Measurements from ENCODE around the gene MXRA5.
"Not testable (repeated sequence)": the region's sequence is repeated elsewhere in the genome, so short reads cannot be mapped to it uniquely, and the experiment has no call there.

Gene MXRA5

GRCh38 chrX:3345281-3346191, 916 bp downstream of the MXRA5 start:
- DNase-seq (ENCODE audit: low read depth in 4 of 4, low spot score in 1 of 4): no peak

- not testable (repeated sequence) for DNase-seq (ENCODE audit: low read depth in 4 of 4, low spot score in 1 of 4)
These were observed 2.9 kb downstream of the MXRA5 start for GRCh38 chrX:3343569-3343968.

DNA sequence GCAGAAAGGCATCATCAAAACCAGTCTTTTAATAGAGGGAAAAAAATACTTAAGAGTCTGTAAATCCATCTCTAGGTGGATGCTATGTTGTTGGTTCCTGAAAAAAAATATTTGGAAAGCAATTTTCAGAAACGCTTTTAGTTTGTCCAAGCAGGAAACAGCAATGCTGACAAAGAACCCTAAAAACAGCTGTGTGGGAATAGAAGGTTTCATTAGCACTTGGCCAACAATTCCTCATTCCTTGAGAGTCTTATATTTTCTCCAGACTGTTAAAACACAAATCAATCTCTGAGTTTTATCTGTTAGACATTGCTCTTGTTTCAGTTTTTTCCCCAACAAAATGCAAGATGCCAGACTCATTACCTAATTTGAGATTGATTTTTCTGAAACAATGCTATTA, 6.4 kb downstream of the MXRA5 start:
- no peak for DNase-seq (ENCODE audit: low read depth in 4 of 4, low spot score in 1 of 4)

DNA sequence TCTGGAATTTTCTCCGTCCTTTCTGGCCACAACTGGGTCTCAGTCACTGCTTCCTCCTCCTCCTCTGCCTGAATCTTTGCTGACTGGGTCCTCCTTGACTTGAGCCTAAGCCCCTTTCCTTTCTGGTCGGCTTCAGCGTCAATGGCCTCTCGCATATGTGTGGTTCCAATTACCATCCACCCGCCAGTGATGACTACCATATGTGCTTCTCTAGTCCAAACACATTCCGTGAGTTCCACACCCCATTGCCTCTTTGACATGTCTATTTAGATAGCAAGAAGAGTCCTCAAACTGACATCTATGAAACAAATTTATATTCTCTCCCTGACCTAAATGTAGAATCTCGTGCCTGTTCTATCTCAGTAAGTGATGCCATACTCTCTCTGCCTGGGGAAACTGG, 19.8 kb downstream of the MXRA5 start:
- DNase-seq (ENCODE audit: low read depth in 4 of 4, low spot score in 1 of 4): no peak

- DNase-seq (ENCODE audit: low read depth in 4 of 4, low spot score in 1 of 4): no peak
These were observed 25.9 kb downstream of the MXRA5 start for GRCh38 chrX:3320471-3321046.

DNA sequence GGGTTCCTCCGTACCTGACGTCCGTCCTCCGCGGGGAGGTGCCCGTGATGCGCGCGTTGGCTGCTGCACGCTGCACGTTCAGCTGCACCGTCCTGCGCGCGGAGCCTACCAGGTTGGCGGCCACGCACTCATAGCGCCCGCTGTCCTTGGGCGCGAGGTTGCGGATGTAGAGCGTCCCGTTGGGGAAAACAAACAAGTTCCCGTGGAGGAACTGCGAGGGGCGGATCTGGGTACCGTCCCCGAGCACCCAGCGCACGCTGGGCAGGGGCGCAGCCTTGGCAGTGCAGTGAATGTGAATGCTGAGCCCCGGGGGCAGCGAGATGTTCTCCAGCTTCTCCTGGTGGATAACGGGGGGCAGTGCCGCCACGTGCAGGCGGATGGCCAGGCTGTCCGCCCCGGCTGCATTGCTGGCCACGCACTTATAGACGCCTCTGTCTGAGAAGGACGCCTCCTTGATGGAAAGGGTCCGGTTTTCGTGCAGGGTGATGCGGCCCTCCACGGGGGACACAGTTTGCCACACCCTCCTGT, 29.2 kb downstream of the MXRA5 start:
- DNase-seq (ENCODE audit: low read depth in 4 of 4, low spot score in 1 of 4): no peak

GRCh38 chrX:3312109-3312508, 34.3 kb downstream of the MXRA5 start:
- no peak for DNase-seq (ENCODE audit: low read depth in 4 of 4, low spot score in 1 of 4)

GRCh38 chrX:3307881-3308280, 38.6 kb downstream of the MXRA5 start:
- DNase-seq (ENCODE audit: low read depth in 4 of 4, low spot score in 1 of 4): no peak

DNA sequence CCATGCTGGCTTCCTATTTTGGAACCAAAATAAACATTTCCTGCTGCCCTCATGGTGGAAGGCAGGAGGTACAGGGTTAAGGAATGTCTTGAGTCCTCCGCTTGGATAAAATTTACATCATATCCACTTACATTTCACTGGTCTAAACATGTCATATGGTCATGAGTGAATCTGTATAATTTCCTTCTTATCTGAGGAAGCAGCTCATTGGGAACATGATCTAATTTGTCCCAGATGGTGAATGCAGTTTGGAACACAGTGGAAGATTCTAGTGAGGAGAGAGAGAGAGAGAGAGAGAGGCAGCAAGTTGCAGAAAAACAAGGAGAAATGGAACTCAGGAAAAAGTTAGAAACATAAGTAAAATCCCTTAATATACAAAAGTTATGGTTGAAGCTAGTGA, 46.8 kb downstream of the MXRA5 start:
- no peak for DNase-seq (ENCODE audit: low read depth in 4 of 4, low spot score in 1 of 4)

GRCh38 chrX:3295731-3296130, 50.7 kb downstream of the MXRA5 start:
- DNase-seq (ENCODE audit: low read depth in 4 of 4, low spot score in 1 of 4): no peak

DNA sequence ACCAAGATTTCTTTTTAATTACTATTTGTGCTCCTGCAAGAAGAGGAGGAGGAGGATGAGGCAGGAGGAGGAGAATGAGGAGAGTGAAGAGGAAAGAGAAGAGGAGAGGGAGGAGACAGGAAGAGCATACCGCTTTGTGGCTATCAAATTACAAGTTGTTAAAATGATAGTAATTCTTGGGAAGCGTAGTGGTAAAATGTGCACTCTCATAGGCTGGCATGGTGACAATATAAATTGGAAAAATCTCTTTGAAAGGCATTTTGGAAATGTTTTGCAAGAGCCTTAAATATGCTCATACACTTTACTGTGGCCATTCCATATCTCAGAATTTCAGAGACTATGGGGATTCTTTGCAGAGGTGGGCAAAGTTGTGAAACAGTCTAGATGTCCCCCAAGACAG, 53.2 kb downstream of the MXRA5 start:
- no peak for DNase-seq (ENCODE audit: low read depth in 4 of 4, low spot score in 1 of 4)

DNA sequence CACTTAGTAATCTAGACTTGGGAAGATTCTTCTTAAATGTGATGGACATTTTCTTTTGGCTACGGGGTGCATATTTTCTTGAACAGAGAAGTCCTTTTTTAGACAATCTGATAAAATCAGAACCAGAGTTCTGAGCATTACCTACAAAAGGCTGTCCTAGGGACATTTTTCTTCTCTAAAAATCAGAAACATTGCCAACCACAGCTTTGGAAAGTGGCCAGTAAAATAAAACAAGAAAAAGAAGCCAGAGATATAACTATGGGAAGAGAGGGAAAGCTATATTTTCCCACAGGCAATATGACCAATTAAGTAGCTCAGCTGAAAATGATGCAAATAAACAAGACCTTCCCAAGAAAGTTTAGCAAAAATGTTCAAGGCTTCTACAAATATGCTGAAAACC, 55.9 kb downstream of the MXRA5 start:
- DNase-seq (ENCODE audit: low read depth in 4 of 4, low spot score in 1 of 4): no peak

GRCh38 chrX:3286196-3286945, 60.1 kb downstream of the MXRA5 start:
- no peak for DNase-seq (ENCODE audit: low read depth in 4 of 4, low spot score in 1 of 4)

- DNase-seq (ENCODE audit: low read depth in 4 of 4, low spot score in 1 of 4): no peak
These were observed 65.7 kb downstream of the MXRA5 start for GRCh38 chrX:3280706-3281105.

GRCh38 chrX:3273668-3274067, 72.8 kb downstream of the MXRA5 start:
- not testable (repeated sequence) for DNase-seq (ENCODE audit: low read depth in 4 of 4, low spot score in 1 of 4)

DNA sequence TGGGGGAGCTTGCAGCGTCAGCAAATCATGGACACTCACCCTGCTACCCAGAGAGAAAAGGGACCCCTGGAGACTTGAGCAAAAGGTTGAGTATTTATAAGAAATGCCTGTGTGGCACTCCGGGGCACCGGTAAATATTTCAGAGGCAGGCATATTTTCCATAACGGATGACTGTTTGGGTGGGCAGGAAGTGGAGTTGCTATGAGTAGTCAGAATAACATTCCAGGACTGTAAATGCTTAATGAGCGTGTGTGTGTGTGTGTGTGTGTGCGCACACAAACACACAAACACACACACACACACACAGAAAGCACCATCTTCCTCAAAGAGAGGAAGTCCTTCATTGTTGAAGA, 74.6 kb downstream of the MXRA5 start:
- DNase-seq (ENCODE audit: low read depth in 4 of 4, low spot score in 1 of 4): no peak

GRCh38 chrX:3271183-3271833, 75.1 kb downstream of the MXRA5 start:
- no peak for DNase-seq (ENCODE audit: low read depth in 4 of 4, low spot score in 1 of 4)

DNA sequence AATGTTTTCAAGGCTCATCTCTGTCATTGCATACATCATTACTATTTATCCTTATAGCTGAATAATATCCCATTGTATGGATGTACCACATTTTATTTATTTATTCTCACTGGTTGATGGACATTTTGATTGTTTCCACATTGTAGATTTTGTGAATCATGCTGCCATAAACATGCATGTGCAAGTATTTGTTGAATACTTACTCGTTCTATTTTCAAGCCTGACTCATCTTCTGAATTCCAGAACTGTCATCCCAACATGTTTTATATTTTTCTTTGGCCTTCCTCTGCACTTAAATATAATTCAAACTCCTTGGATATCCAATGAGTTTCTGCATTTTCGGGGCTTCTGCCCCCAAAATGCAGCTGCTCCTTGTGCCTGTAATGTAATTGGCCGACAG, 77.6 kb downstream of the MXRA5 start:
- DNase-seq (ENCODE audit: low read depth in 4 of 4, low spot score in 1 of 4): no peak

- DNase-seq (ENCODE audit: low read depth in 4 of 4, low spot score in 1 of 4): no peak
These were observed 82.7 kb downstream of the MXRA5 start for GRCh38 chrX:3263681-3264126.

DNA sequence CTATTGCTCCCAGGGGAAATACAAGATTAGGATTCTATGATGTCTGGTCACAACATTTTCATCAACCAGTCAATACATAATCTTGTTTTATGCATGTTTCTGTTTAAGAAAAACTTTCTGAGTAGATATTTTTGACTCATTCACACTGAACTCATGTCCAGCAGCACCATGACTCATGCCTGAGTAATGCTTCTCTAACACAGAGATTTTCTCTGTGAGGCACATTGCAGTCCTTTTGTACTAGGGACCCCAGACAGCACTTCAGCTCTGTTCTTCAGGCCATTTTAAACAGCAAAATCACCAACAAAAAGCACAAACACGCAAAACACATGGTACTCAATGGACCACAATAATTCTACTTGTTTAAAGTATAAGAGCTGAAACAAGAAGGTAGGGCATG, 83.6 kb downstream of the MXRA5 start:
- no peak for DNase-seq (ENCODE audit: low read depth in 4 of 4, low spot score in 1 of 4)
